CD4-positive, alpha-beta T cell (primary cell): ENCODE results near the gene SP1. TPM values are rescaled to one million over a fixed set of nuclear protein-coding genes. Genes with fewer than 3 reads are reported as not detected.
"Not testable (repeated sequence)": the region's sequence is repeated elsewhere in the genome, so short reads cannot be mapped to it uniquely, and the experiment has no call there.

Experiments
- ATAC-seq: fragments of 200-7000 bp; cut with Tn5 transposase; one replicate; pipeline ENCODE4 v1.10.0; 2022; ENCODE audit warnings: mild to moderate bottlenecking; ENCODE audit not compliant: poor library complexity
- CTCF ChIA-PET: fragments of 350-600 bp; sonication (Branson Sonifier 250); formaldehyde crosslinking; loops from one replicate; lab custom pipeline; 2021; ENCODE audit warnings: antibody characterized with exemption, inconsistent platforms; lab: Charles Lee
- POLR2A ChIA-PET: fragments of 350-600 bp; sonication (Branson Sonifier 250); formaldehyde crosslinking; loops from one replicate; lab custom pipeline; 2021; ENCODE audit warnings: antibody characterized with exemption, inconsistent platforms; lab: Charles Lee
- DNase-seq, 14 experiments: peaks; one replicate each; pipeline ENCODE4 v3.0.0-alpha.2; 2013 to 2020; ENCODE audit warnings: mixed read lengths in 2 of 14
- H3K27ac ChIP-seq, 2 donors: one replicate each; pipeline versions ENCODE4 v1.5.1 to v1.7.0; 2013; ENCODE audit warnings: low read length in 2 of 2, low read depth in 1 of 2, mild to moderate bottlenecking in 1 of 2
- H3K27me3 ChIP-seq, 2 experiments: 1 replicate in 1 of 2; 2 replicates in 1 of 2; pipeline versions ENCODE4 v1.6.1 to v1.7.0; 2013; ENCODE audit warnings: low read length in 2 of 2, control low read depth in 1 of 2, mild to moderate bottlenecking in 1 of 2, moderate library complexity in 1 of 2; ENCODE audit not compliant: insufficient read depth in 2 of 2, control insufficient read depth in 1 of 2
- H3K36me3 ChIP-seq: one replicate; pipeline ENCODE4 v1.6.1; 2013; ENCODE audit warnings: low read length, control low read depth; ENCODE audit not compliant: insufficient read depth
- H3K4me1 ChIP-seq: one replicate; pipeline ENCODE4 v1.6.1; 2013; ENCODE audit warnings: low read length, control low read depth; ENCODE audit not compliant: insufficient read depth
- H3K4me3 ChIP-seq: one replicate; pipeline ENCODE4 v1.5.1; 2013; ENCODE audit warnings: mild to moderate bottlenecking, low read length, moderate library complexity
- H3K9me3 ChIP-seq, 2 experiments: 1 replicate in 1 of 2; 2 replicates in 1 of 2; pipeline versions ENCODE4 v1.6.1 to v1.7.0; 2013; ENCODE audit warnings: low read length in 2 of 2, mild to moderate bottlenecking in 2 of 2, control low read depth in 1 of 2, moderate library complexity in 1 of 2; ENCODE audit not compliant: control insufficient read depth in 1 of 2, insufficient read depth in 1 of 2
- H3K27ac Mint-ChIP-seq: one replicate; pipeline ENCODE4 v1.8.0; 2020; ENCODE audit warnings: mixed read lengths
- H3K27me3 Mint-ChIP-seq: one replicate; pipeline ENCODE4 v1.8.0; 2021; ENCODE audit warnings: mixed read lengths
- H3K36me3 Mint-ChIP-seq: one replicate; pipeline ENCODE4 v1.8.0; 2021; ENCODE audit warnings: low read depth, mixed read lengths
- H3K4me1 Mint-ChIP-seq: one replicate; pipeline ENCODE4 v1.8.0; 2021; ENCODE audit warnings: low read depth, mixed read lengths
- H3K4me3 Mint-ChIP-seq: one replicate; pipeline ENCODE4 v1.8.0; 2020; ENCODE audit warnings: mild to moderate bottlenecking, mixed read lengths
- H3K9me3 Mint-ChIP-seq: one replicate; pipeline ENCODE4 v1.8.0; 2020; ENCODE audit warnings: mixed read lengths
- CTCF ChIP-seq: fragments of 200-600 bp; IDR thresholded peaks from one replicate; pipeline ENCODE4 v1.8.0; 2022; ENCODE audit warnings: antibody characterized with exemption, mild to moderate bottlenecking
- intact Hi-C, 2 experiments: fragments of 100-400 bp; cut with DNase I in 1 of 2; cut with micrococcal nuclease in 1 of 2; formaldehyde crosslinking; loops; one replicate each; pipeline versions ENCODE4 v1.15.1 to v1.9.0; 2023 to 2025; cut with DNase I, micrococcal nuclease
- total RNA-seq, 174 experiments: library from RNA in 2 of 174; stranded (reverse) in 2 of 174; gene quantifications; one replicate each; pipeline ENCODE4 v1.2.3 and lab custom pipeline; 2021 to 2026

The SP1 gene
- total RNA-seq, 2 experiments from 2014 or later = 42.3 to 43.3 TPM

GRCh38 chr12:53418221-53418620 is 38.2 kb downstream of the SP1 start:
- no peak overlapping the region for H3K27ac ChIP-seq
- ChIA-PET POLR2A (interaction anchor here (2.7 kb wide), 1 partner anchor 39 kb away, joined by 13 read pairs; the partner anchor contains the start of gene SP1), CTCF (interaction anchor here (0.8 to 2.7 kb wide), 4 partner anchors 65 to 97 kb away, joined by 3 to 11 read pairs (median 4); partner anchors contain the start of gene AAAS)
- peak overlapping the region; percentile 36 for H3K27ac Mint-ChIP-seq
- H3K4me1 ChIP-seq = peaks cover 16% of the 10 kb centered on the region
- no peak overlapping the region for H3K4me3 ChIP-seq
- H3K36me3 ChIP-seq = peaks cover 9% of the 10 kb centered on the region
- no peaks in the 10 kb centered on the region for H3K9me3 ChIP-seq
- no peaks in the 10 kb centered on the region for H3K27me3 Mint-ChIP-seq
- H3K4me3 Mint-ChIP-seq = no peak overlapping the region
- no peak for ATAC-seq
- H3K27me3 ChIP-seq = no peaks in the 10 kb centered on the region
- no peak for DNase-seq
- no peaks in the 10 kb centered on the region for H3K9me3 Mint-ChIP-seq
- intact Hi-C loops = no loop called here
- H3K4me1 Mint-ChIP-seq = peaks cover 48% of the 10 kb centered on the region
- no peak for TF ChIP-seq CTCF
- H3K36me3 Mint-ChIP-seq = peaks cover 16% of the 10 kb centered on the region

- Histone ChIP-seq H3K27ac (no peak overlapping the region), H3K4me1 (peaks cover 16% of the 10 kb centered on the region), H3K36me3 (no peaks in the 10 kb centered on the region), H3K27me3 (no peaks in the 10 kb centered on the region), H3K4me3 (no peak overlapping the region), H3K9me3 (no peaks in the 10 kb centered on the region)
- H3K36me3 Mint-ChIP-seq = peaks cover 4% of the 10 kb centered on the region
- H3K4me1 Mint-ChIP-seq = peaks cover 44% of the 10 kb centered on the region
- no peak for ATAC-seq
- DNase-seq = no peak
- no peak for TF ChIP-seq CTCF
- H3K4me3 Mint-ChIP-seq = no peak overlapping the region
- ChIA-PET POLR2A (interaction anchor here (1.3 kb wide), 1 partner anchor 40 kb away, joined by 4 read pairs; the partner anchor contains the start of gene SP1), CTCF (interaction anchor here (3.8 kb wide), 1 partner anchor 66 kb away, joined by 44 read pairs; no protein-coding TSS in a partner anchor)
- intact Hi-C loops = loop anchor here in 1 of 2 experiments (2.0 to 5.0 kb wide), 2 partner anchors 37 to 89 kb away; partner anchors contain the start of gene SP1
- no peaks in the 10 kb centered on the region for H3K9me3 Mint-ChIP-seq
- no peak overlapping the region for H3K27ac Mint-ChIP-seq
- H3K27me3 Mint-ChIP-seq = no peaks in the 10 kb centered on the region
Observed at GRCh38 chr12:53419756-53420155, 39.8 kb downstream of the SP1 start.

GRCh38 chr12:53422247-53422646 is 42.3 kb downstream of the SP1 start:
- ATAC-seq, H3K27ac ChIP-seq, H3K4me3 ChIP-seq, H3K36me3 Mint-ChIP-seq, POLR2A ChIA-PET, H3K27me3 Mint-ChIP-seq, H3K9me3 ChIP-seq, H3K27ac Mint-ChIP-seq, H3K36me3 ChIP-seq, DNase-seq, H3K27me3 ChIP-seq, H3K4me3 Mint-ChIP-seq, H3K9me3 Mint-ChIP-seq: not testable (repeated sequence)
- CTCF ChIA-PET = interaction anchor here (0.7 to 3.8 kb wide), 12 partner anchors 8 to 177 kb away, joined by 3 to 44 read pairs (median 8); partner anchors contain the start of genes AAAS, SP1 and TARBP2
- peaks cover 13% of the 10 kb centered on the region for H3K4me1 ChIP-seq
- intact Hi-C loops = loop anchor here in 1 of 2 experiments (5.0 kb wide), 1 partner anchor 40 kb away; the partner anchor contains the start of gene SP1
- H3K4me1 Mint-ChIP-seq = peaks cover 26% of the 10 kb centered on the region
